DOHH2 (cell line): ENCODE results near the gene HSDL2.

ENCODE experiments used
- EZH2phosphoT487 ChIP-seq: fragments of 200-600 bp; sonication (generic); IDR thresholded peaks from 2 replicates; pipeline ENCODE4 v1.6.1; 2017; ENCODE audit warnings: borderline replicate concordance, mild to moderate bottlenecking, antibody characterized with exemption, low read length, moderate library complexity, mixed read lengths
- TF ChIP-seq, protein P1 (sequence below): fragments of 200-600 bp; sonication (generic); IDR thresholded peaks from one replicate; pipeline ENCODE4 v1.5.1; 2014; ENCODE audit warnings: antibody characterized with exemption, mild to moderate bottlenecking, low read depth, low read length; ENCODE audit not compliant: poor library complexity, severe bottlenecking

DNA sequence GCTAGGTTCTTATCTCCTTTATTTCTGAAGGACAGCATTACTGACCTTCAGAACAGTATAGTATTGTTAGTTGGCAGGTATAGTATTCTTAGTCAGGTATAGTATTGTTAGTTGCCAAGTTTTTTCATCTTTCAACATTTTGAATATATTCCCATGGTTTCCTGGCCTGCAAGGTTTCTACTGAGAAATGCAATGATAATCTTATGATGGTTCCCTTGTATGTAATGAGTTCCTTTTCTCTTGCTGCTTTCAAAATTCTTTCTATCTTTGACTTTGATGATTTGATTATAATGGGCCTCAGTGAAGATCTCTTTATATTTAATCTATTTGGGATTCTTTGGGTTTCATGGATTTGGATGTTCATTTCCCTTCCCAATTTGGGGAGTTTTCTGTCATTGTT lies 12.4 kb upstream of the HSDL2 start:
- TF ChIP-seq, protein P1, sequence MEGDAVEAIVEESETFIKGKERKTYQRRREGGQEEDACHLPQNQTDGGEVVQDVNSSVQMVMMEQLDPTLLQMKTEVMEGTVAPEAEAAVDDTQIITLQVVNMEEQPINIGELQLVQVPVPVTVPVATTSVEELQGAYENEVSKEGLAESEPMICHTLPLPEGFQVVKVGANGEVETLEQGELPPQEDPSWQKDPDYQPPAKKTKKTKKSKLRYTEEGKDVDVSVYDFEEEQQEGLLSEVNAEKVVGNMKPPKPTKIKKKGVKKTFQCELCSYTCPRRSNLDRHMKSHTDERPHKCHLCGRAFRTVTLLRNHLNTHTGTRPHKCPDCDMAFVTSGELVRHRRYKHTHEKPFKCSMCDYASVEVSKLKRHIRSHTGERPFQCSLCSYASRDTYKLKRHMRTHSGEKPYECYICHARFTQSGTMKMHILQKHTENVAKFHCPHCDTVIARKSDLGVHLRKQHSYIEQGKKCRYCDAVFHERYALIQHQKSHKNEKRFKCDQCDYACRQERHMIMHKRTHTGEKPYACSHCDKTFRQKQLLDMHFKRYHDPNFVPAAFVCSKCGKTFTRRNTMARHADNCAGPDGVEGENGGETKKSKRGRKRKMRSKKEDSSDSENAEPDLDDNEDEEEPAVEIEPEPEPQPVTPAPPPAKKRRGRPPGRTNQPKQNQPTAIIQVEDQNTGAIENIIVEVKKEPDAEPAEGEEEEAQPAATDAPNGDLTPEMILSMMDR, result no peak
- no peak for TF ChIP-seq EZH2phosphoT487
